ENCODE results near the gene GLTP.
A peak's percentile ranks its signal among the peaks of the same experiment; 100 is the strongest.
"Not testable (repeated sequence)": the region's sequence is repeated elsewhere in the genome, so short reads cannot be mapped to it uniquely, and the experiment has no call there.

Gene GLTP

GRCh38 chr12:109902891-109903418 is 22.6 kb upstream of the GLTP start:
- DNase-seq: no peak

- DNase-seq: no peak
Measured at GRCh38 chr12:109900752-109901580, 20.6 kb upstream of the GLTP start.

GRCh38 chr12:109899783-109900751 is 19.7 kb upstream of the GLTP start, which contains the start of gene TCHP:
TCHP (plus strand) TSS chr12:109900274; CDS start chr12:109903027, 2,753 bp downstream.
- DNase-seq: peak; percentile 88

- not testable (repeated sequence) for DNase-seq
Measured at GRCh38 chr12:109899345-109899744, 19.0 kb upstream of the GLTP start.

- DNase-seq: no peak
Measured at GRCh38 chr12:109897029-109897428, 16.7 kb upstream of the GLTP start.

- no peak for DNase-seq
Measured at GRCh38 chr12:109896188-109896587, 15.8 kb upstream of the GLTP start.

GRCh38 chr12:109894939-109895338 is 14.6 kb upstream of the GLTP start:
- no peak for DNase-seq

- DNase-seq: no peak
Measured at GRCh38 chr12:109893261-109893995, 13.1 kb upstream of the GLTP start.

GRCh38 chr12:109892748-109893147 is 12.4 kb upstream of the GLTP start:
- DNase-seq: no peak

GRCh38 chr12:109892165-109892715 is 11.9 kb upstream of the GLTP start:
- DNase-seq: no peak

- not testable (repeated sequence) for DNase-seq
Measured at GRCh38 chr12:109891731-109892130, 11.4 kb upstream of the GLTP start.

- DNase-seq: no peak
Measured at GRCh38 chr12:109890620-109891170, 10.4 kb upstream of the GLTP start.

GRCh38 chr12:109888179-109889020 is 8.1 kb upstream of the GLTP start:
- peak; percentile 92 for DNase-seq

GRCh38 chr12:109885616-109886015 is 5.3 kb upstream of the GLTP start:
- DNase-seq: no peak

GRCh38 chr12:109883461-109883860 is 3.1 kb upstream of the GLTP start:
- no peak for DNase-seq

- DNase-seq: no peak
Measured at GRCh38 chr12:109881752-109882151, 1.4 kb upstream of the GLTP start.

GRCh38 chr12:109880938-109881337 is 597 bp upstream of the GLTP start:
- DNase-seq: no peak

GRCh38 chr12:109879351-109880042 is 844 bp downstream of the GLTP start:
- DNase-seq: no peak

GRCh38 chr12:109878749-109879148 is 1.6 kb downstream of the GLTP start:
- no peak for DNase-seq

GRCh38 chr12:109878247-109878625 is 2.1 kb downstream of the GLTP start:
- no peak for DNase-seq

Measured in fibroblast of skin of abdomen (primary cell).